NB4 (cell line): Measurements from ENCODE around the gene MAML2.

Experiments
- POLR2A ChIP-seq: IDR thresholded peaks from 2 replicates; pipeline ENCODE4 v1.6.1; 2011; ENCODE audit warnings: mild to moderate bottlenecking; ENCODE audit not compliant: insufficient read length; ENCODE audit errors: extremely low read depth
- TF ChIP-seq, protein P1 (sequence below): IDR thresholded peaks from one replicate; pipeline ENCODE4 v1.5.1; 2012; ENCODE audit warnings: low read depth, low read length
- TF ChIP-seq, protein P2 (sequence below): IDR thresholded peaks from 2 replicates; pipeline ENCODE4 v1.6.1; 2011; ENCODE audit warnings: low read depth, low read length

DNA sequence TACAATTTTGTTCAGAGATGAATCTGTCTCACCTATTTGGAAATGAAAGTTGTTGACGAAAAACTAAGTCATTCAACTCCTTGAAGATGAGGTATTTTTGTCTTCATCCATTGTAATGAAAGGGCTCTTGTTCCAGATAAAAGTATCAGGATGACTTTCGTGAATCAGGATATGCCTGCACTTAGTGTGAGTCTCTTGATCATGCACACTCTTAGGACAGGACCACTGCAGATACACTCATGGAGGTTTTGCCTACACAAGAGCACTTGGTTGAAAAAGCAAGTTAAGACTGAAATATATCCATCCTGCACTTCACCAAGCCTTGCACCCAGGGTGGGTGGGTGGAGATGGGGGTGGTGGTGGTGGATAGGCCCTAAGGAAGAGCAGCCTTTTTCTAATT is 298.2 kb downstream of the MAML2 start:
- TF ChIP-seq, protein P1, sequence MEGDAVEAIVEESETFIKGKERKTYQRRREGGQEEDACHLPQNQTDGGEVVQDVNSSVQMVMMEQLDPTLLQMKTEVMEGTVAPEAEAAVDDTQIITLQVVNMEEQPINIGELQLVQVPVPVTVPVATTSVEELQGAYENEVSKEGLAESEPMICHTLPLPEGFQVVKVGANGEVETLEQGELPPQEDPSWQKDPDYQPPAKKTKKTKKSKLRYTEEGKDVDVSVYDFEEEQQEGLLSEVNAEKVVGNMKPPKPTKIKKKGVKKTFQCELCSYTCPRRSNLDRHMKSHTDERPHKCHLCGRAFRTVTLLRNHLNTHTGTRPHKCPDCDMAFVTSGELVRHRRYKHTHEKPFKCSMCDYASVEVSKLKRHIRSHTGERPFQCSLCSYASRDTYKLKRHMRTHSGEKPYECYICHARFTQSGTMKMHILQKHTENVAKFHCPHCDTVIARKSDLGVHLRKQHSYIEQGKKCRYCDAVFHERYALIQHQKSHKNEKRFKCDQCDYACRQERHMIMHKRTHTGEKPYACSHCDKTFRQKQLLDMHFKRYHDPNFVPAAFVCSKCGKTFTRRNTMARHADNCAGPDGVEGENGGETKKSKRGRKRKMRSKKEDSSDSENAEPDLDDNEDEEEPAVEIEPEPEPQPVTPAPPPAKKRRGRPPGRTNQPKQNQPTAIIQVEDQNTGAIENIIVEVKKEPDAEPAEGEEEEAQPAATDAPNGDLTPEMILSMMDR = no peak
- no peak for TF ChIP-seq POLR2A
- TF ChIP-seq, protein P2, sequence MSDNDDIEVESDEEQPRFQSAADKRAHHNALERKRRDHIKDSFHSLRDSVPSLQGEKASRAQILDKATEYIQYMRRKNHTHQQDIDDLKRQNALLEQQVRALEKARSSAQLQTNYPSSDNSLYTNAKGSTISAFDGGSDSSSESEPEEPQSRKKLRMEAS = no peak
